HEK293 (cell line): ENCODE measurements around the gene OSTM1.

ENCODE experiments used
- CTCF ChIA-PET: fragments of 350-600 bp; formaldehyde crosslinking; extraction: SDS; loops from one replicate; lab custom pipeline; 2021; ENCODE audit warnings: antibody characterized with exemption; lab: Yijun Ruan, JAX
- POLR2A ChIA-PET: fragments of 300-600 bp; formaldehyde crosslinking; extraction: SDS; loops from one replicate; lab custom pipeline; 2020; ENCODE audit warnings: antibody characterized with exemption, inconsistent platforms; lab: Yijun Ruan, JAX
- H3K27ac ChIP-seq: fragments of 200-500 bp; sonication (Bioruptor generic); 2 replicates; pipeline ENCODE4 v1.5.1; 2014; ENCODE audit warnings: low read depth, low read length, control low read depth, inconsistent platforms; ENCODE audit errors: extremely low read depth
- H3K36me3 ChIP-seq, 2 experiments: fragments of 200-500 bp in 1 of 2; sonication (Bioruptor generic) in 1 of 2; 1 replicate in 1 of 2; 2 replicates in 1 of 2; pipeline ENCODE4 v1.5.1; 2014 to 2017; ENCODE audit warnings: inconsistent platforms in 2 of 2, low read length in 2 of 2; ENCODE audit not compliant: control insufficient read depth in 2 of 2, insufficient read depth in 1 of 2
- H3K4me1 ChIP-seq: fragments of 200-500 bp; sonication (Bioruptor generic); 2 replicates; pipeline ENCODE4 v1.5.1; 2014; ENCODE audit warnings: mild to moderate bottlenecking, low read length, inconsistent platforms; ENCODE audit not compliant: control insufficient read depth, insufficient read depth
- H3K4me3 ChIP-seq: 2 replicates; pipeline ENCODE4 v1.5.1; 2011; ENCODE audit warnings: low read depth, mild to moderate bottlenecking, control low read depth, low read length, moderate library complexity
- H3K9me3 ChIP-seq: fragments of 200-500 bp; sonication (Bioruptor generic); 2 replicates; pipeline ENCODE4 v1.5.1; 2014; ENCODE audit warnings: low read depth, low read length, inconsistent platforms; ENCODE audit not compliant: control insufficient read depth, insufficient read depth
- FEZF1 ChIP-seq: fragments of 450-650 bp; formaldehyde crosslinking; IDR thresholded peaks from 2 replicates; pipeline ENCODE4 v1.5.1; 2016; ENCODE audit warnings: missing biosample characterization, missing genetic modification characterization
- GLIS2 ChIP-seq: fragments of 450-650 bp; formaldehyde crosslinking; IDR thresholded peaks from 2 replicates; pipeline ENCODE4 v1.5.1; 2016; ENCODE audit warnings: missing biosample characterization, missing genetic modification characterization
- SCRT1 ChIP-seq: fragments of 450-650 bp; formaldehyde crosslinking; IDR thresholded peaks from 2 replicates; pipeline ENCODE4 v1.5.1; 2016; ENCODE audit warnings: missing biosample characterization, missing genetic modification characterization, borderline replicate concordance
- SCRT2 ChIP-seq: fragments of 450-650 bp; formaldehyde crosslinking; IDR thresholded peaks from 2 replicates; pipeline ENCODE4 v1.5.1; 2016; ENCODE audit warnings: missing biosample characterization, missing genetic modification characterization
- SP7 ChIP-seq: fragments of 450-650 bp; formaldehyde crosslinking; IDR thresholded peaks from 2 replicates; pipeline ENCODE4 v1.5.1; 2016; ENCODE audit warnings: missing biosample characterization, missing genetic modification characterization
- YY1 ChIP-seq: fragments of 450-650 bp; formaldehyde crosslinking; IDR thresholded peaks from 2 replicates; pipeline ENCODE4 v1.5.1; 2018; ENCODE audit warnings: missing biosample characterization, missing genetic modification characterization
- ZBTB8A ChIP-seq: fragments of 450-650 bp; formaldehyde crosslinking; IDR thresholded peaks from 2 replicates; pipeline ENCODE4 v1.5.1; 2016; ENCODE audit warnings: missing biosample characterization, missing genetic modification characterization
- ZEB2 ChIP-seq: fragments of 450-650 bp; formaldehyde crosslinking; IDR thresholded peaks from 2 replicates; pipeline ENCODE4 v1.5.1; 2016; ENCODE audit warnings: missing biosample characterization, missing genetic modification characterization
- ZNF133 ChIP-seq: fragments of 450-650 bp; formaldehyde crosslinking; IDR thresholded peaks from 2 replicates; pipeline ENCODE4 v1.5.1; 2016; ENCODE audit warnings: missing biosample characterization, missing genetic modification characterization
- ZNF169 ChIP-seq: fragments of 450-650 bp; formaldehyde crosslinking; IDR thresholded peaks from 2 replicates; pipeline ENCODE4 v1.5.1; 2016; ENCODE audit warnings: missing biosample characterization, missing genetic modification characterization
- ZNF248 ChIP-seq: fragments of 450-650 bp; formaldehyde crosslinking; IDR thresholded peaks from 2 replicates; pipeline ENCODE4 v1.5.1; 2017; ENCODE audit warnings: missing biosample characterization, missing genetic modification characterization
- ZNF335 ChIP-seq: fragments of 450-650 bp; formaldehyde crosslinking; conservative IDR thresholded peaks from 2 replicates; pipeline ENCODE4 v1.5.1; 2016; ENCODE audit warnings: missing biosample characterization, missing genetic modification characterization
- ZNF529 ChIP-seq: fragments of 450-650 bp; formaldehyde crosslinking; IDR thresholded peaks from 2 replicates; pipeline ENCODE4 v1.5.1; 2017; ENCODE audit warnings: missing genetic modification characterization, missing biosample characterization; ENCODE audit not compliant: insufficient replicate concordance
- ZNF544 ChIP-seq: fragments of 450-650 bp; formaldehyde crosslinking; IDR thresholded peaks from 2 replicates; pipeline ENCODE4 v1.5.0; 2017; ENCODE audit warnings: missing biosample characterization, missing genetic modification characterization
- TF ChIP-seq, protein P1 (sequence below): fragments of 450-650 bp; formaldehyde crosslinking; IDR thresholded peaks from 2 replicates; pipeline ENCODE4 v1.5.1; 2017; ENCODE audit warnings: missing biosample characterization, missing genetic modification characterization
- TF ChIP-seq, protein P2 (sequence below): fragments of 450-650 bp; formaldehyde crosslinking; IDR thresholded peaks from 2 replicates; pipeline ENCODE4 v1.5.1; 2017; ENCODE audit warnings: missing biosample characterization, missing genetic modification characterization
- TF ChIP-seq, protein P3 (sequence below): fragments of 450-650 bp; formaldehyde crosslinking; IDR thresholded peaks from 2 replicates; pipeline ENCODE4 v1.5.1; 2016; ENCODE audit warnings: missing biosample characterization, missing genetic modification characterization
- TF ChIP-seq, protein P4 (sequence below): IDR thresholded peaks from 2 replicates; pipeline ENCODE4 v1.6.1; 2011; ENCODE audit warnings: mild to moderate bottlenecking, low read depth, low read length, borderline replicate concordance

The OSTM1 gene

DNA sequence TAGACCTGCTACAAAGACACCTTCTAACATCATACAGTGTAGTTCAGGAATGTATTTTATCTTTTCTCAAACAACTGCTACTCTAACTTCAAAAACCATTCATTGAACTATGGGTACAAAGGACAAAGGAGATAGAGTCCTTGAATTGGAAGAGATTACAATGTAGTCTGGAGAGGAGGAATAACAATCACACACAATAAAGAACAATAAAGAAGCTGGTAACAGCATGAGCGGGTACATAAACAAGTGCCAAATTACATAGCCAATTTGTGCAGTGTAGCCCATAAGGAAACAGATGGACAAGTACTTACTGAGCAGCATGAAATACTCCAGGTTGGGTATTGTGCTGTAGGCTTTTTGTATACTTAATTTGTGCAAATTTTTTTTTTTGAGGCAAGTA lies 44.3 kb downstream of the OSTM1 start:
- TF ChIP-seq GLIS2 (tag by site-specific recombination) (no peak), ZEB2 (tag by site-specific recombination) (no peak), ZNF133 (no peak), ZNF248 (tag by site-specific recombination) (no peak)
- TF ChIP-seq, protein P1, sequence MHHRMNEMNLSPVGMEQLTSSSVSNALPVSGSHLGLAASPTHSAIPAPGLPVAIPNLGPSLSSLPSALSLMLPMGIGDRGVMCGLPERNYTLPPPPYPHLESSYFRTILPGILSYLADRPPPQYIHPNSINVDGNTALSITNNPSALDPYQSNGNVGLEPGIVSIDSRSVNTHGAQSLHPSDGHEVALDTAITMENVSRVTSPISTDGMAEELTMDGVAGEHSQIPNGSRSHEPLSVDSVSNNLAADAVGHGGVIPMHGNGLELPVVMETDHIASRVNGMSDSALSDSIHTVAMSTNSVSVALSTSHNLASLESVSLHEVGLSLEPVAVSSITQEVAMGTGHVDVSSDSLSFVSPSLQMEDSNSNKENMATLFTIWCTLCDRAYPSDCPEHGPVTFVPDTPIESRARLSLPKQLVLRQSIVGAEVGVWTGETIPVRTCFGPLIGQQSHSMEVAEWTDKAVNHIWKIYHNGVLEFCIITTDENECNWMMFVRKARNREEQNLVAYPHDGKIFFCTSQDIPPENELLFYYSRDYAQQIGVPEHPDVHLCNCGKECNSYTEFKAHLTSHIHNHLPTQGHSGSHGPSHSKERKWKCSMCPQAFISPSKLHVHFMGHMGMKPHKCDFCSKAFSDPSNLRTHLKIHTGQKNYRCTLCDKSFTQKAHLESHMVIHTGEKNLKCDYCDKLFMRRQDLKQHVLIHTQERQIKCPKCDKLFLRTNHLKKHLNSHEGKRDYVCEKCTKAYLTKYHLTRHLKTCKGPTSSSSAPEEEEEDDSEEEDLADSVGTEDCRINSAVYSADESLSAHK (tag by site-specific recombination): no peak
- POLR2A ChIA-PET: interaction anchor here (0.6 kb wide), 1 partner anchor 11 kb away, joined by 3 read pairs; no protein-coding TSS in a partner anchor

DNA sequence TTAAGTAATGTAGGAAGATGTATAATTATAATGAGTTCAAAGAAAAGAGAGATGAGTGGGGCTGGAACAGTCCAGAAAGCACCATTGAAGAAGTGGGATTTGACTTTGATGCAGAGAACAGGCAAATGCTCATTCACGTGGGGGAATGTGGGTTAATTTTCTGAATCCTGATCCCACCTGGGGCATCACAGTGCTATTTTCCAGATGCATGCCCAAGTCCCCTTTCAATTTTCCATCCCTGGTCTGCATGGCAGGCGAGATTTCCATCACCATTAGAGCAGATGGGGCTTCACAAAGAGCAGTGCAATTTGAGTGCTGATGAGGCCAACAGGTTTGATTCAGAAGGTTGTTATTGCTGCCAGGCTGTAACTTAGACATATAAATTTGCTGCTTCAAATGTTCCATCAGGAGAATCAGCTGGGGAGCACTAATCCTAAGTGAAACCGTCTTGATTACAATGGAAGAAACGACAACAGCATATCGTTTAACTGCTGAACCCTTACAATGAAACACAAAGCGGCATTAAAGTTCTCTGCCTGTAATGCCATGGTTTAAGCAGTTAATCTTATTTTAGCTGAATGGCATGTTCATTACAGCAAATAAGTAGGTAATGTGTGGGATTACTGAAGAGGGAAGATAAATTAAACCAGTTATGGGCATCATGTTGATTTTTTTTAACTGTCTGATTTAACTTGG lies 45.2 kb downstream of the OSTM1 start:
- CTCF ChIA-PET: interaction anchor here (0.7 to 0.9 kb wide), 3 partner anchors 21 to 276 kb away, joined by 3 to 6 read pairs (median 4); no protein-coding TSS in a partner anchor

More for the DNA sequence above, 44.3 kb downstream of the OSTM1 start:
- no peak overlapping the region for H3K27ac ChIP-seq
- no peaks in the 10 kb centered on the region for H3K9me3 ChIP-seq
- no peak overlapping the region for H3K4me3 ChIP-seq
- peaks cover 0 to 9% of the 10 kb centered on the region in 2 experiments; a peak in 1 of 3 replicates for H3K36me3 ChIP-seq
- H3K4me1 ChIP-seq: no peaks in the 10 kb centered on the region
- CTCF ChIA-PET: interaction anchor here (0.6 to 0.7 kb wide), 2 partner anchors 128 to 162 kb away, joined by 4 read pairs; no protein-coding TSS in a partner anchor

More for the DNA sequence above, 45.2 kb downstream of the OSTM1 start:
- TF ChIP-seq, protein P2, sequence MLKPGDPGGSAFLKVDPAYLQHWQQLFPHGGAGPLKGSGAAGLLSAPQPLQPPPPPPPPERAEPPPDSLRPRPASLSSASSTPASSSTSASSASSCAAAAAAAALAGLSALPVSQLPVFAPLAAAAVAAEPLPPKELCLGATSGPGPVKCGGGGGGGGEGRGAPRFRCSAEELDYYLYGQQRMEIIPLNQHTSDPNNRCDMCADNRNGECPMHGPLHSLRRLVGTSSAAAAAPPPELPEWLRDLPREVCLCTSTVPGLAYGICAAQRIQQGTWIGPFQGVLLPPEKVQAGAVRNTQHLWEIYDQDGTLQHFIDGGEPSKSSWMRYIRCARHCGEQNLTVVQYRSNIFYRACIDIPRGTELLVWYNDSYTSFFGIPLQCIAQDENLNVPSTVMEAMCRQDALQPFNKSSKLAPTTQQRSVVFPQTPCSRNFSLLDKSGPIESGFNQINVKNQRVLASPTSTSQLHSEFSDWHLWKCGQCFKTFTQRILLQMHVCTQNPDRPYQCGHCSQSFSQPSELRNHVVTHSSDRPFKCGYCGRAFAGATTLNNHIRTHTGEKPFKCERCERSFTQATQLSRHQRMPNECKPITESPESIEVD (tag by site-specific recombination): peak; percentile 69
- TF ChIP-seq SCRT2 (tag by site-specific recombination) (peak; percentile 61), ZNF169 (tag by site-specific recombination) (no peak), YY1 (tag by site-specific recombination) (no peak), ZNF544 (no peak), FEZF1 (tag by site-specific recombination) (peak; percentile 33; the same call in 1 of the 2 replicates), ZNF529 (tag by site-specific recombination) (no peak), ZBTB8A (tag by site-specific recombination) (no peak), ZEB2 (tag by site-specific recombination) (no peak), SP7 (tag by site-specific recombination) (peak; percentile 47; the same call in 1 of the 2 replicates), SCRT1 (tag by site-specific recombination) (0 out of 2 replicates have a peak, but pooled peaks have one; percentile 25), ZNF335 (no peak)
- TF ChIP-seq, protein P3, sequence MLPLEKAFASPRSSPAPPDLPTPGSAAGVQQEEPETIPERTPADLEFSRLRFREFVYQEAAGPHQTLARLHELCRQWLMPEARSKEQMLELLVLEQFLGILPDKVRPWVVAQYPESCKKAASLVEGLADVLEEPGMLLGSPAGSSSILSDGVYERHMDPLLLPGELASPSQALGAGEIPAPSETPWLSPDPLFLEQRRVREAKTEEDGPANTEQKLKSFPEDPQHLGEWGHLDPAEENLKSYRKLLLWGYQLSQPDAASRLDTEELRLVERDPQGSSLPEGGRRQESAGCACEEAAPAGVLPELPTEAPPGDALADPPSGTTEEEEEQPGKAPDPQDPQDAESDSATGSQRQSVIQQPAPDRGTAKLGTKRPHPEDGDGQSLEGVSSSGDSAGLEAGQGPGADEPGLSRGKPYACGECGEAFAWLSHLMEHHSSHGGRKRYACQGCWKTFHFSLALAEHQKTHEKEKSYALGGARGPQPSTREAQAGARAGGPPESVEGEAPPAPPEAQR (tag by site-specific recombination): no peak
- TF ChIP-seq, protein P1 (tag by site-specific recombination): peak; percentile 11; the same call in 1 of the 2 replicates
- TF ChIP-seq, protein P4, sequence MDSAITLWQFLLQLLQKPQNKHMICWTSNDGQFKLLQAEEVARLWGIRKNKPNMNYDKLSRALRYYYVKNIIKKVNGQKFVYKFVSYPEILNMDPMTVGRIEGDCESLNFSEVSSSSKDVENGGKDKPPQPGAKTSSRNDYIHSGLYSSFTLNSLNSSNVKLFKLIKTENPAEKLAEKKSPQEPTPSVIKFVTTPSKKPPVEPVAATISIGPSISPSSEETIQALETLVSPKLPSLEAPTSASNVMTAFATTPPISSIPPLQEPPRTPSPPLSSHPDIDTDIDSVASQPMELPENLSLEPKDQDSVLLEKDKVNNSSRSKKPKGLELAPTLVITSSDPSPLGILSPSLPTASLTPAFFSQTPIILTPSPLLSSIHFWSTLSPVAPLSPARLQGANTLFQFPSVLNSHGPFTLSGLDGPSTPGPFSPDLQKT: no peak
- POLR2A ChIA-PET: no interaction called here
- Histone ChIP-seq H3K9me3 (no peaks in the 10 kb centered on the region), H3K4me1 (no peaks in the 10 kb centered on the region), H3K4me3 (no peak overlapping the region), H3K36me3 (peaks cover 0 to 7% of the 10 kb centered on the region in 2 experiments; a peak in 1 of 3 replicates), H3K27ac (no peak overlapping the region)
